ENCODE measurements around the gene ITGA11. TPM values are rescaled to one million over a fixed set of nuclear protein-coding genes. Genes with fewer than 3 reads are reported as not detected.
A peak's percentile ranks its signal among the peaks of the same experiment; 100 is the strongest.

Gene ITGA11
- total and polyA plus RNA-seq, 8 donors, result 0.08 to 12.1 (median 2.0) TPM

DNA sequence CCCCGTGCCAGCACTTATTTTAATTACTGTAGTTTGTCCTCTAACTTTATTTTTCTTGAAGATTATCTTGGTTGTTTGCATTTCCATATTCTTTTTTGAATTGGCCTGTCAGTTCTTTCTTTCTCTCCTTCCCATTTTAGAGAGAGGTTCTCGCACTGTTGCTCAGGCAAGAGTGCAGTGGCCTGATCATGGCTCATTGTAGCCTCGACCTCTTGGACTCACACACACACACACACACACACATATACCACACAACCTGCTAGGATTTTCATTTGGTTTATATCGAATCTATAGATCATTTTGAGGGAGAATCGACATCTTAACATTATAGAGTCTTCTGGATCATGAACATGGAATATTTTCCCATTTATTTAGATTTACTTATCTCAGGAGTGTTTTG is 145.7 kb downstream of the ITGA11 start:
- 72 to 79% (median 77%) methylated on average over 5 of the region's 5 CpGs for WGBS, 5 donors
- H3K27ac ChIP-seq, result no peak overlapping the region
- no peak for TF ChIP-seq POLR2AphosphoS5 (IDR thresholded peaks at IDR 0.05)
- TF ChIP-seq, protein P1, sequence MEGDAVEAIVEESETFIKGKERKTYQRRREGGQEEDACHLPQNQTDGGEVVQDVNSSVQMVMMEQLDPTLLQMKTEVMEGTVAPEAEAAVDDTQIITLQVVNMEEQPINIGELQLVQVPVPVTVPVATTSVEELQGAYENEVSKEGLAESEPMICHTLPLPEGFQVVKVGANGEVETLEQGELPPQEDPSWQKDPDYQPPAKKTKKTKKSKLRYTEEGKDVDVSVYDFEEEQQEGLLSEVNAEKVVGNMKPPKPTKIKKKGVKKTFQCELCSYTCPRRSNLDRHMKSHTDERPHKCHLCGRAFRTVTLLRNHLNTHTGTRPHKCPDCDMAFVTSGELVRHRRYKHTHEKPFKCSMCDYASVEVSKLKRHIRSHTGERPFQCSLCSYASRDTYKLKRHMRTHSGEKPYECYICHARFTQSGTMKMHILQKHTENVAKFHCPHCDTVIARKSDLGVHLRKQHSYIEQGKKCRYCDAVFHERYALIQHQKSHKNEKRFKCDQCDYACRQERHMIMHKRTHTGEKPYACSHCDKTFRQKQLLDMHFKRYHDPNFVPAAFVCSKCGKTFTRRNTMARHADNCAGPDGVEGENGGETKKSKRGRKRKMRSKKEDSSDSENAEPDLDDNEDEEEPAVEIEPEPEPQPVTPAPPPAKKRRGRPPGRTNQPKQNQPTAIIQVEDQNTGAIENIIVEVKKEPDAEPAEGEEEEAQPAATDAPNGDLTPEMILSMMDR (IDR thresholded peaks at IDR 0.05), result no peak
- no peak for TF ChIP-seq EP300 (IDR thresholded peaks at IDR 0.05)
- H3K4me1 ChIP-seq, result peaks cover 13 to 93% (median 52%) of the 10 kb centered on the region in 4 donors
- no peak for DNase-seq
- H3K27me3 ChIP-seq, result no peaks in the 10 kb centered on the region
- H3K4me3 ChIP-seq, result no peak overlapping the region
- H3K36me3 ChIP-seq, result peaks cover 15 to 36% (median 29%) of the 10 kb centered on the region in 4 donors
- no peaks in the 10 kb centered on the region for H3K9me3 ChIP-seq
- intact Hi-C loops (cut with DNase I; ENCODE audit: low total_unique reads), result no loop called here

DNA sequence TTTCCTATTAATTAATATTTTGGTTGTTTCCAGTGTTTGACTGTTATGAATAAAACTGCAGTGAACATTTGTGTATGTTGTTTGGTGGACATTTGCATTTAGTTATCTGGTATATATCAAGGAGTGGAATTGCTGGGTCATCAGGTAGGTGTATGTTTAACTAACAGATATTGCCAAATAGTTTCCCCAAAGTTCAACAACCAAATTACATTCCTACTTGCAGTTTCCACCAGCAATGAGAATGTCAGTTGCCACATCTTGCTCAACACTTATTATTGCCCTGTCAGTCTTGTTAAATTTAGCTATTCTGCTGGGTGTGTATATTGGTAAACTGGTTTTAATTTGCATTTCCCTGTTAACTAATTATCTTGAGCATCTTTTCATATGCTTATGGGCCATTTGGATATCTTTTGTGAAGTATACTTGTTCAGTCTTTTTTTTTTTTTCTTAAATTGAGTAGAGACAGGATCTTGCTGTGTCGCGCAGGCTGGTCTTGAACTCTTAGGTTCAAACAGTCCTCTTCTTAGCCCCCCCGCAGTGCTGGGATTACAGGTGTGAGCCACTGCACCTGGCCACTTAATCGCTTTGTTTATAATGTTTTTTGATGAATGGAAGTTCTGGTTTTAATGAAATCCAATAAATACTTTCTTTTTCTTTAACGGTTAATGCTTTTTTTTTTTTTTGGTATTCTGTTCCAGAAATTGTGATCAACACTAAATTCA is 146.5 kb downstream of the ITGA11 start:
- Histone ChIP-seq H3K9me3 (no peaks in the 10 kb centered on the region), H3K4me1 (peaks cover 18 to 93% (median 58%) of the 10 kb centered on the region in 4 donors), H3K27ac (peak overlapping the region in 1 of 5 donors; percentile 29), H3K4me3 (no peak overlapping the region), H3K27me3 (no peaks in the 10 kb centered on the region), H3K36me3 (peaks cover 9 to 27% (median 21%) of the 10 kb centered on the region in 4 donors)
- no peak for DNase-seq
- intact Hi-C loops (cut with DNase I; ENCODE audit: low total_unique reads), result no loop called here
- no peak for TF ChIP-seq EP300 (IDR thresholded peaks at IDR 0.05)
- no peak for TF ChIP-seq POLR2AphosphoS5 (IDR thresholded peaks at IDR 0.05)
- TF ChIP-seq POLR2A (IDR thresholded peaks at IDR 0.05), result no peak
- TF ChIP-seq, protein P1 (IDR thresholded peaks at IDR 0.05), result no peak
- 85 to 93% (median 89%) methylated on average over 5 of the region's 5 CpGs for WGBS, 5 donors

GRCh38 chr15:68284616-68285258 is 147.2 kb downstream of the ITGA11 start:
- H3K27me3 ChIP-seq, result no peaks in the 10 kb centered on the region
- no peak overlapping the region for H3K27ac ChIP-seq
- H3K36me3 ChIP-seq, result peaks cover 4 to 21% (median 14%) of the 10 kb centered on the region in 4 donors
- TF ChIP-seq EP300 (IDR thresholded peaks at IDR 0.05), result no peak
- no peak for TF ChIP-seq POLR2AphosphoS5 (IDR thresholded peaks at IDR 0.05)
- no peak for TF ChIP-seq POLR2A (IDR thresholded peaks at IDR 0.05)
- TF ChIP-seq, protein P1 (IDR thresholded peaks at IDR 0.05), result no peak
- peak overlapping the region in 1 of 4 donors; percentile 18 for H3K4me3 ChIP-seq
- 82 to 85% (median 85%) methylated on average over 7 of the region's 7 CpGs for WGBS, 5 donors
- intact Hi-C loops (cut with DNase I; ENCODE audit: low total_unique reads), result no loop called here
- H3K9me3 ChIP-seq, result no peaks in the 10 kb centered on the region
- no peak for DNase-seq
- H3K4me1 ChIP-seq, result peaks cover 25 to 100% (median 63%) of the 10 kb centered on the region in 4 donors

DNA sequence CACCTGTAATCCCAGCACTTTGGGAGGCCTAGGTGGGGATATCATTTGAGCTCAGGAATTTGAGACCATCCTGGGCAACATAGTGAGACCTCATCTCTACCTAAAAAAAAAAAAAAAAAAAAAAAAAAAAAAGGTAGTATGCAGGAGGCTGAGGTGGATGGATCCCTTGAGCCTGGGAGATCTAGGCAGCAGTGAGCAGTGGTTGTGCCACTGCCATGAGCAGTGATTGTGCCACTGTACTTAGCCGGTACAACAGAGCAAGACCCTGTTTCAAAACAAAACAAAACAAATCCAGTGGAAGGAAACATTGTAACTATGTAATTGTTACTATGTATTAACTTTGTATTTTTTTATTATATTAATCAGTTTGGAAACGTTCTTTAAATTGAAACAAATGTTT is 148.6 kb downstream of the ITGA11 start:
- H3K4me3 ChIP-seq, result no peak overlapping the region
- H3K36me3 ChIP-seq, result peaks cover 0 to 15% (median 8%) of the 10 kb centered on the region in 4 donors
- DNase-seq, result no peak
- H3K27ac ChIP-seq, result peak overlapping the region in 1 of 5 donors; percentile 97
- 60 to 71% (median 67%) methylated on average over 2 of the region's 2 CpGs for WGBS, 5 donors
- no peaks in the 10 kb centered on the region for H3K27me3 ChIP-seq
- no peak for TF ChIP-seq EP300 (IDR thresholded peaks at IDR 0.05)
- TF ChIP-seq POLR2AphosphoS5 (IDR thresholded peaks at IDR 0.05), result no peak
- TF ChIP-seq, protein P1 (IDR thresholded peaks at IDR 0.05), result no peak
- no peak for TF ChIP-seq POLR2A (IDR thresholded peaks at IDR 0.05)
- intact Hi-C loops (cut with DNase I; ENCODE audit: low total_unique reads), result no loop called here
- peaks cover 32 to 97% (median 69%) of the 10 kb centered on the region in 4 donors for H3K4me1 ChIP-seq
- H3K9me3 ChIP-seq, result no peaks in the 10 kb centered on the region

Measured in stomach (tissue), 9 donors.